GM10248 (cell line): ENCODE results near the gene SCARB1.

ENCODE experiments used
- CTCF ChIA-PET: fragments of 300-600 bp; sonication (Branson Sonifier 250); formaldehyde crosslinking; extraction: SDS; loops from one replicate; lab custom pipeline; 2021; ENCODE audit warnings: antibody characterized with exemption; lab: Yijun Ruan, JAX
- POLR2A ChIA-PET: fragments of 350-650 bp; sonication (Branson Sonifier 250); formaldehyde crosslinking; extraction: SDS; loops from one replicate; lab custom pipeline; 2020; ENCODE audit warnings: antibody characterized with exemption; lab: Yijun Ruan, JAX
- DNase-seq: peaks from one replicate; pipeline ENCODE4 v3.0.0; 2012; ENCODE audit errors: extremely low spot score
- TF ChIP-seq, protein P1 (sequence below): IDR thresholded peaks from 2 replicates; pipeline ENCODE4 v1.5.1; 2012; ENCODE audit warnings: mild to moderate bottlenecking, low read depth; ENCODE audit errors: extremely low read depth, missing control alignments, control extremely low read depth

Gene SCARB1

DNA sequence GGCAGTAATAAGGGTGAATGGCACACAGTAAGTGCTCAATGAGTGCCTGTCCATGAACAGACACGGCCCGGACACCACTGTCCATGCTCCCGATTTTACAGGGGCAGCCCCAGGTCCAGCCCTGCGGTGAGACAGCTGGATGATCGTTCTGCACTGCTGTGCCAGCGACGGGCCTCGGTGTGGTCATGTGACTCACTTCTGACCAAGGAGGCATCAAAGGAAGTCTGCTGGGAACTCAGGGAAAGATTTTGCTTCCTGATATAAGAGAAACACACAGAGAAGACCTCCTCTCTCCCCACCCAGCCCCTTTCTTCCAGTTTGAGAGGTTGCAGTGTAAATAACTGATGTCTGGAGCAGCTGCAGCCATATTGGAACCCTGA lies 126.6 kb downstream of the SCARB1 start:
- DNase-seq, result no peak
- CTCF ChIA-PET, result interaction anchor here (1.1 to 1.2 kb wide), 2 partner anchors 10 to 19 kb away, joined by 3 read pairs; no protein-coding TSS in a partner anchor
- TF ChIP-seq, protein P1, sequence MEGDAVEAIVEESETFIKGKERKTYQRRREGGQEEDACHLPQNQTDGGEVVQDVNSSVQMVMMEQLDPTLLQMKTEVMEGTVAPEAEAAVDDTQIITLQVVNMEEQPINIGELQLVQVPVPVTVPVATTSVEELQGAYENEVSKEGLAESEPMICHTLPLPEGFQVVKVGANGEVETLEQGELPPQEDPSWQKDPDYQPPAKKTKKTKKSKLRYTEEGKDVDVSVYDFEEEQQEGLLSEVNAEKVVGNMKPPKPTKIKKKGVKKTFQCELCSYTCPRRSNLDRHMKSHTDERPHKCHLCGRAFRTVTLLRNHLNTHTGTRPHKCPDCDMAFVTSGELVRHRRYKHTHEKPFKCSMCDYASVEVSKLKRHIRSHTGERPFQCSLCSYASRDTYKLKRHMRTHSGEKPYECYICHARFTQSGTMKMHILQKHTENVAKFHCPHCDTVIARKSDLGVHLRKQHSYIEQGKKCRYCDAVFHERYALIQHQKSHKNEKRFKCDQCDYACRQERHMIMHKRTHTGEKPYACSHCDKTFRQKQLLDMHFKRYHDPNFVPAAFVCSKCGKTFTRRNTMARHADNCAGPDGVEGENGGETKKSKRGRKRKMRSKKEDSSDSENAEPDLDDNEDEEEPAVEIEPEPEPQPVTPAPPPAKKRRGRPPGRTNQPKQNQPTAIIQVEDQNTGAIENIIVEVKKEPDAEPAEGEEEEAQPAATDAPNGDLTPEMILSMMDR, result no peak
- POLR2A ChIA-PET, result no interaction called here

- no peak for DNase-seq
- TF ChIP-seq, protein P1, result no peak
- CTCF ChIA-PET, result interaction anchor here (0.7 to 1.2 kb wide), 5 partner anchors 10 to 34 kb away, joined by 3 to 6 read pairs (median 3); no protein-coding TSS in a partner anchor
- POLR2A ChIA-PET, result no interaction called here
These were observed 127.3 kb downstream of the SCARB1 start for GRCh38 chr12:124736115-124737039.

GRCh38 chr12:124734224-124734788 lies 129.4 kb downstream of the SCARB1 start:
- CTCF ChIA-PET, result interaction anchor here (0.9 to 3.1 kb wide), 4 partner anchors 14 to 49 kb away, joined by 3 to 11 read pairs (median 3); no protein-coding TSS in a partner anchor
- DNase-seq, result no peak
- POLR2A ChIA-PET, result no interaction called here

GRCh38 chr12:124733086-124733485 lies 130.6 kb downstream of the SCARB1 start:
- POLR2A ChIA-PET, result no interaction called here
- TF ChIP-seq, protein P1, result no peak
- CTCF ChIA-PET, result interaction anchor here (1.6 to 3.1 kb wide), 2 partner anchors 33 to 48 kb away, joined by 3 to 11 read pairs; no protein-coding TSS in a partner anchor
- DNase-seq, result no peak

More at GRCh38 chr12:124734224-124734788, 129.4 kb downstream of the SCARB1 start:
- TF ChIP-seq, protein P1, result no peak

- no peak for DNase-seq
- TF ChIP-seq, protein P1, result no peak
- POLR2A ChIA-PET, result no interaction called here
- CTCF ChIA-PET, result interaction anchor here (3.1 kb wide), 1 partner anchor 33 kb away, joined by 11 read pairs; no protein-coding TSS in a partner anchor
These were observed 131.2 kb downstream of the SCARB1 start for GRCh38 chr12:124732275-124733075.
